NCI-H446 (cell line): ENCODE measurements around the gene BCKDHA.
A peak's percentile ranks its signal among the peaks of the same experiment; 100 is the strongest.

Experiments
- DNase-seq, 2 experiments: peaks; one replicate each; lab custom pipeline; 2025; lab: John Stamatoyannopoulos, UW

BCKDHA gene

GRCh38 chr19:41397086-41398049 is at the start of gene BCKDHA, which contains the start of gene EXOSC5:
Gene BCKDHA, plus strand, starts transcription at chr19:41397818. Its CDS starts 10 bp downstream, at chr19:41397828.
Gene EXOSC5, minus strand, starts transcription at chr19:41397359. Its CDS starts 31 bp downstream, at chr19:41397328.
- DNase-seq = peak; percentile 99 to 100

- no peak for DNase-seq
Measured at GRCh38 chr19:41350735-41351338, 46.8 kb upstream of the BCKDHA start.

- no peak for DNase-seq
Measured at GRCh38 chr19:41351339-41352245, 46.0 kb upstream of the BCKDHA start.

- DNase-seq = no peak
Measured at GRCh38 chr19:41352279-41352608, 45.4 kb upstream of the BCKDHA start.

DNA sequence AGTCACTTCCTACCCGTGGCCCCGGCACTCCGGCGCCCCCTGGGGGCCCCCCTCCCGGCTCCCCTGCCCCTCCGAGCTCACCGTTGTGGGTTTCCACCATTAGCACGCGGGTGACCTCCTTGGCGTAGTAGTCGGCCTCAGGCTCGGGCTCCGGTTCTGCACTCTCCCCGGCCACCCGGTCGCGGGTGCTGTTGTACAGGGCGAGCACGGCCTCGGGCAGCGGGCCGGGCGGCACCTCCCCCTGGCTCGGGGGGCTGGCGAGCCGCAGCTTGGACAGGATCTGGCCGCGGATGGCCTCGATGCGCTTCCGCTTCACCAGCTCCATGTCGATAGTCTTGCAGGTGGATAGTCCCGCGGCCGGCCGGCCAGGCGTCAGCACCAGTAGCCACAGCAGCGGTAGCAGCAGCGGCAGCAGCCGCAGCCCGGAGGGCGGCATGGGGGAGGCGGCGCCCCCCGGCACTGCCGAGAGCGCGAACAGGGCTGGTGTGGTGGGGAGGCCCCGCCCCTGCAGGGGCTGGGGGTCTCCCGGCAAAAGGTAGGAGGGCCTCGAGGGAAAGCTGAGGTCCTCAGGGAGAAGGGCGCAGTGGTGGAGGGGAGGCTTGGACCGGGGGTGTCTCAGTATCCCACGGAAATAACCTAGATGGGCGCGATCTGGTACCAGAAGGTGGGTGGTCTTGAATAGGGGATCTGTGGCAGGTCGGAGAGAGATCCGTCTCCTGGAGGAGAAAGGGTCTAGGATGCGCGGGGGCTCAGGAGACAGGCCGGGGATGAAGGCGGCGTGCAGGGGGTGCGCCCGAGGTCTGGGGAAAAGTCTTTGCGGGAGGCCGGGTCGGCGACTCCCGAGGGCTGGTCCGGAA is 44.8 kb upstream of the BCKDHA start:
- DNase-seq = no peak

DNA sequence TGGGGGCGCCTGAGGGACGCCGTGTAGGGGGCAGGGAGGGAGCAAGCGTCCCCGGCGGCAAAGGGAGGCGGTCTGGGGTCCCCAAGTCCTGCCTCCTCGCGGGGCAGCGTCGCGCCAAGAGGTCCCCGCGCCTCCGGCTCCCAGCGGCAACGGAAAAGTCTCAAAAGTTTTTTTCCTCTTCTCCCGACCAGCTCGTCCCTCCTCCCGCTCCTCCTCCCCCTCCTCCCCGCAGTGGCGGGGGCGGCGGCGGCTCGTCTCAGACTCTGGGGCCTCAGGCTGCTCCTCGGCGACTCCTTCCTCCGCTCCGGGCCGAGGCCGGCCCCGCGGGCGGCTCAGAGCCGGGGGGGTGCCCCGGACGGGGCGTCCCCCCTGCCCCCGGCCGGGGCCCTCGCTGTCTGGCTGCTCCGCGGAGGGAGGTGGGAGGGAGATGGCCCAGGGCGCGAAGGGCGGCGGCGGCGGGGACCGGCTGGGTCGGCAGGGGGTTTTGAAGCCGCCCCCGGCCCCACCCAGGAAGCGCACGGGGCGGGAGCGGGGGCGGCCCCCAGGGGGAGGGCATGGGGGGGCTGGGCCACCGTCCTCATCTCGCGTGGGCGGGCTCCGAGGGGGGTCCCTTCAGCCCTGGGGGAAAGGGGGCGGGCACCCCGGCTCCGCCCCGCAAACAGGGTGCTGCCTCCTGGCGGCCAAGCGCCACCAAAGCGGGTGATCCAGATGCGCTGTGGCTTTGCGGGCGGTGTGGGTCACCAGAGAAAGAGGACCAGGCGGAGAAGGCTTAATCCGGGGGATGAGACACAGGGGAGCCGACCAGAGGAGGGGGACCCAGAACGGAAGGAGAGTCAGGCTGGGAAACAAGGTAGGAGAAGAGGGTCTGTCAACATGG is 43.9 kb upstream of the BCKDHA start, which contains the start of gene TGFB1:
Gene TGFB1, minus strand, starts transcription at position 457 of the 877 bp plus-strand sequence. CDS start 878 bp downstream, outside the sequence.
- DNase-seq = peak in 1 of 2 experiments; percentile 22

DNA sequence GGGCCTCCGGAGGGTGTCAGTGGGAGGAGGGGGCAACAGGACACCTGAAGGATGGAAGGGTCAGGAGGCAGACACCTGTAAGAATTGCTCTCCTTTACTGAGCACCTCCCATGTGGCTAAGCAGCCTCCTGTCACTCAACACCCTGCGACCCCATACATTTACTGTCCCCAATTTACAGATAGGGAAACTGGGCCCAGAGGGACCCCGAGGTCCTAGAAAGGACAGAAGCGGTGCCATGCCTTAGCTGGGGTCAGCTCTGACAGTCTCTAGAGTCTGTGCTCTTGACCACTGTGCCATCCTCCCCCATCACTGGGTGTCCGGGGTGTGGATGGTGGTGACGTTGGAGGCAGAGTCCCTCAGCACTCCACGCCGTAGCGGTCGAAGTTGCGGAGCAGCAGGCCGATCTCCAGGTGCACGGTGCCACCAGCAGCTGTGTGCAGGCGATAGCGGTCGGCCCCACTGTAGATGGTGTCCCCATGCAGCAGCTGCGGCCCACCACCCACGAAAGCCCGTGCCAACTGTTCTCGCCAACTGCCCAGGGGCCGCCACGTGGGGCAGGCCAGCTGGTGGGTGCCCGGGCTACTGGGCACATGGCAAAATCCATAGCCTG is 43.2 kb upstream of the BCKDHA start:
- DNase-seq = no peak

DNA sequence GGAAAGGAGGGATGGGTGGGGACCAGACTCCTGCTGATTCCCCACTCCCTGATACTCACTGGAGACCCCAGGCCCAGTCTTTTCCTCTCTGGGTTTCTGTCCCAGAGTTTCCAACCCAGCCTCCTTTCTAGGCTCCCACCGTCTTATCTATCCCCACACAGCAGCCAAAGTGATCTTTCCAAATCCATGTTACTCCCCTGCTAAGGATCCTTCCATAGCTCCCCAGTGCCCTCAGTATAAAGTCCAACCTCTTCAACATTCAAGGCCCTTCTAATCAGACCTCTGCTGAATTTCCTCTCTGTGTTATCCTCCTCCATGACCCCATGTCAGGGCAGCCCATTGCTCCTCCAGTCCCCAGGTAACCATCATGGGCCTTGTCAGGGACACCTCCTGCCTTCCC is 42.6 kb upstream of the BCKDHA start:
- DNase-seq = no peak

DNA sequence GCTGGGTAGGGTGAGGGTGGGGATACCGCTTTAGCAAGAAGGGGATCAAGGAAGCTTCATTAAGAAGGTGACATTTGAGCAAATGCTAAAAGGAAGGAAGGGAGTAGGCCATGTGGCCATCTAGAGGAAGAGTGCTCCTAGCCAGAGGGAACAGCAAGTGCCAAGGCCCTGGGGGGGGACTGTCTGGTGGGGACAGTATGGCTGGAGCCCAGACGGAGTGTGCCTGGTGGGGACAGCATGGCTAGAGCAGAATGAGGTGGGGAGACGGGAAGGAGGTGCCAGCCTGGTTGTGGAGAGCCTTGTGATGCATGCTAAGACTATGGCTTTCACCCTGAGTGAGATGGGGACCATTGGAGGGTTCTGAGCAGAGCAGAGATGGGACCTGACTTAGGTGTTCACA is 41.8 kb upstream of the BCKDHA start:
- DNase-seq = no peak

DNA sequence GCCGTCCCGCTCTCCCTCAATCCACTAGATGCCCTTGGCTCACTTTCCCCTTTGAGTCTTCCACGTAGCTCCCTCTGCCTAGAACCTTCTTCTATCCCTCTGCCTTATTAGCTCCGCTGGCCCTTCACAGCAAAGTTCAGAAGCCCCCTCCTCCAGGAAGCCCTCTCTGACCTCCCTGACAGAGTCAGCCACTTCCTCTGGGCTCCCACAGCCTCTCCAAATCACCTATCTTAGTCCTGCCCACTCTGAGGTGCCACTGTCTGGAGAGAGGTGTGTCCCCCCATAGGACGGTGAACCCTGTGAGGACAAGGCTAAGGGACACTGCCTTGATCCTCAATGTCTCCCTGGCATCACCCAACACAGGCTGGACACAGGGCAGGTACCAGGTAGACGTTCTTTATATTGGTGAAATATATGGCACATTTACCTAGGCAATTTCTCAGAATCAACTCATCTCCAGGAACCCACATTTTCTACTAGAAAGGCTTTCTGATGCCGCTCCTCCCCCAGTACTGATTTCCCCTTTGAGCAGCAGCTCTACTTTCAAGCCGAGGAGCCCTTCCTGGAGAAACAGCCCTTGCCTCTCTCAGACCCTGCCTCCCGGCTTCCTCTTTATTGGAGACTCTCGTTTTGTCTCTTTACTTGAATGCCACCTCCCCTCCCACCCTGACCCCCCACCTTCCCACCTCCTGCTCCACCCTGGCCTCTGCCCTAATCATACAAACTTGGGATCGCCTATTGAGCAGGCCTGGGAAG is 40.5 kb upstream of the BCKDHA start:
- no peak for DNase-seq

- no peak for DNase-seq
Measured at GRCh38 chr19:41357746-41358145, 39.9 kb upstream of the BCKDHA start.

DNA sequence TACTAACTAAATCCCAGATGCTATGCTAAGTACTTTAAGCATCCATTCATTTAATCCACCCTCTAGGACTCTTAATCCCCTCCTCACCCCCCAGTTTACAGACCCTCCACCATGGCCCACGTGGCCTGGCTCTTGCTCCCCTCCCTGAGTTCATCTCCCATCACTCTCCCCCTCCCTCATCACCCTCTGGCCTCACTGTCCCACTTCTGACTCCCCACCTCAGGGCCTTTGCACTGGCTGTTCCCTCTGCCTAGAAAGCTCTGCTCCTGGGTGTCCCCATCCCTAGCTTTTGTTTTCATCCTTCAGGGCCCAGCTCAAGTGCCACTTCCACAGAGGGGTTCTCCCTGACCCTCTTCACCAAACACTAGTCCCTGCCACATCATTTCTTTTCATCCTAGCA is 37.9 kb upstream of the BCKDHA start:
- no peak for DNase-seq

GRCh38 chr19:41362143-41362847 is 35.3 kb upstream of the BCKDHA start:
- DNase-seq = no peak

DNA sequence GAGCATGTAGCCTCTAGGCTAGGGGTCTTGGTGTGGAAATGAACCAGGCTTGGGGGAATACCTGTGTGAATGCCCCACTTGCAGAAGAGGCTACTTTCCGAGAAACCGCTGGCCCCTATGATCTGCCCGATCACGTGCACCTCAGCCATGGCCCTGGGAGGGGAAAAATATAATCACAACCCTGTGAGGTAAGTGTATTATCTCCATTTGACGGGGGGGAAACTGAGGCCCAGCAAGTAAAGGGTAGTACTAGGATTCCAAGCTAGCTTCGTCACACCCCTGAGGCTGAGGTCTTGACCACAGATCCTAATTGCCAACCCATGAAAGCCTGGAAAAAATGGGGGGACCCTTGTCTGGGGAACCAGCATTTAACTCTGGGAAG is 34.3 kb upstream of the BCKDHA start:
- DNase-seq = no peak

DNA sequence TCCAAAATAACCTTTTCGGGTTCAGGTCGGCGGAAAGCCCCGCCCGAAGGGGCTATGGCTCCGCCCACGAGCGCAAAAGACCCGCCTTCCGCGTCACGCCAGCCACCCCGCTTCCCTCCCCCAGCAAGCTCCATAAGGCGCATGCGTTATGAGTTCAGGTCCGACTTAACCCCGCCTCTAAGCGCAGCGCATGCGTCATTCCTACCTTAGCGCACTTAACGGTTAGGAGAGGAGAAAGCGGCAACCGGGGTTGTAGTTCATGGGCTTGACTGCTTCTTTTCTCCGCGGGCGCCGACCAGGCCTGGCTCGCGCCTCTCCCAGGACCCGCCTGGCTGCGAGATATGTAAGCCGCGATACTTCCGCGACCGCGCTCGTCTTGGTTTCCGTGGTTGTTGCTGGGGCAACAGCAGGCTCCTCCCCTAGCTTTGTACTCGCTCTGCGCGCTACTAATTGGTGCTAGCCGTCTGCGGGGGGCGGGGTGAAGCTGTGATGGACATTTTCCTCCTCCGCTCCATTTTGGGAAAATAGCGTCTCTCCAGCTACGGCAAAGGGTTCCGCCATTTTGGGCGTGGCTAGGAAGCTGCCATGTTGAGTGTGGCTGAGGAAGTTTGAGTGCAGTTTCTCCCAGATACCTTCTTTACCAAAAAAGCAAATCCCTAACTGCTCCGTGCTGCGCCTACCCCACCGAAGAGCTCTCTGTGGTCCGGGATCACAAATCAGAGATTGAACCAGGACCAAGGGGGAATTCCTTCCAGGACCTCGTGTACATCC is 33.7 kb upstream of the BCKDHA start, which contains the start of gene B9D2:
Gene B9D2, minus strand, starts transcription at position 397 of the 771 bp plus-strand sequence. CDS start 630 bp downstream, outside the sequence.
- DNase-seq = peak; percentile 98 to 99

DNA sequence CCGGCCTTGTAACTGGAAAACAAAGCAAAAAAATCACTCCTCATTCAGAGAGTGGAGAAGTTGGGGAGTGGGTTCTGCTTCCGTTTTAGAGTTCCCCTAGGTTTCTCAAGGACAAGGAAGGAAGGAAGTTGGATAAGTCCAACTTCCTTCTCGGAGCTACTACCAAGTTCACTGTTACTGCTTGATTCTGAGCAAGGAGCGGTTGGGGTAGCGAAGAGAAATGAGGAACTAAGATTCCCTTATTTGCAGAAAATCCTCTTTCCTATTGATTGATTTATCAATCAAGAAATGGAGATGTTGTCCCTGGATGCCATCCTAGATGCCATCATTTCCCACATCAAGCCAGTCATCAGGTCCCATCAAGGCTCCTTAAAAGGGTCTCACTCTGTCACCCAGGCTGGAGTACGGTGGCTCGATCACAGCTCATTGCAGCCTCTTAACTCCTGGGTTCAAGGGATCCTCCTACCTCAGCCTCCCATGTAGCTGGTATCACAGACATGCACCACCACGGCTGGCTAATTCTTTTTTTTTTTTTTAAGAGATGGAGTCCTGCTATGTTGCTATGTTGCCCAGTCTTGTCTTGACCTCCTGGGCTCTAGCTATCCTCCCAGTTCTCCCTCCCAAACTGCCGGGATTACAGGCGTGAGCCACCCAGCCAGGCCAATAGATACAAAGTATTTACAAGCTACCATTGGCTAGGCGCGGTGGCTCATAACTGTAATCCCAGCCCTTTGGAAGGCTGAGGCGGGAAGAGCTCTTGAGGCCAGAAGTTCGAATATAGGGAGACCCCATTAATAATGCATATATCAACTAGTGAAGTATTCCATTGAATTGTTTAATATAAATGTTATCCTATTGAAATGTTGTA is 32.9 kb upstream of the BCKDHA start:
- DNase-seq = no peak
